ENCODE results near the gene SPIRE2. TPM values are rescaled to one million over a fixed set of nuclear protein-coding genes. Genes with fewer than 3 reads are reported as not detected.

SPIRE2 gene
- total RNA-seq, 1 donor from 2014 or later, result 1.2 TPM

- Histone ChIP-seq H3K27me3 (ENCODE audit: low read depth) (no peaks in the 10 kb centered on the region), H3K27ac (replicated peaks) (no peak overlapping the region), H3K36me3 (peaks cover 100% of the 10 kb centered on the region), H3K9me3 (replicated peaks) (no peaks in the 10 kb centered on the region), H3K4me1 (peaks cover 8% of the 10 kb centered on the region), H3K4me3 (no peak overlapping the region)
- intact Hi-C loops (cut with micrococcal nuclease), result no loop called here
- no peak for DNase-seq
- TF ChIP-seq CTCF (IDR thresholded peaks at IDR 0.05; ENCODE audit: borderline replicate concordance), result no peak
Observed at GRCh38 chr16:89890200-89890599, 61.9 kb downstream of the SPIRE2 start.

GRCh38 chr16:89890886-89891657 lies 62.8 kb downstream of the SPIRE2 start:
- Histone ChIP-seq H3K4me1 (peaks cover 8% of the 10 kb centered on the region), H3K36me3 (peaks cover 100% of the 10 kb centered on the region), H3K4me3 (no peak overlapping the region), H3K27me3 (ENCODE audit: low read depth) (no peaks in the 10 kb centered on the region), H3K27ac (replicated peaks) (no peak overlapping the region), H3K9me3 (replicated peaks) (no peaks in the 10 kb centered on the region)
- TF ChIP-seq CTCF (IDR thresholded peaks at IDR 0.05; ENCODE audit: borderline replicate concordance), result no peak
- intact Hi-C loops (cut with micrococcal nuclease), result no loop called here
- DNase-seq, result no peak

- H3K27me3 ChIP-seq (ENCODE audit: low read depth), result no peaks in the 10 kb centered on the region
- H3K4me1 ChIP-seq, result peaks cover 8% of the 10 kb centered on the region
- DNase-seq, result no peak
Observed at GRCh38 chr16:89892055-89892630, 63.9 kb downstream of the SPIRE2 start.

GRCh38 chr16:89892635-89893034 lies 64.4 kb downstream of the SPIRE2 start:
- peaks cover 100% of the 10 kb centered on the region for H3K36me3 ChIP-seq
- H3K4me3 ChIP-seq, result no peak overlapping the region
- H3K27ac ChIP-seq (replicated peaks), result no peak overlapping the region
- intact Hi-C loops (cut with micrococcal nuclease), result no loop called here
- DNase-seq, result no peak
- H3K9me3 ChIP-seq (replicated peaks), result no peaks in the 10 kb centered on the region
- TF ChIP-seq CTCF (IDR thresholded peaks at IDR 0.05; ENCODE audit: borderline replicate concordance), result no peak
- H3K27me3 ChIP-seq (ENCODE audit: low read depth), result no peaks in the 10 kb centered on the region
- peaks cover 8% of the 10 kb centered on the region for H3K4me1 ChIP-seq

More at GRCh38 chr16:89892055-89892630, 63.9 kb downstream of the SPIRE2 start:
- intact Hi-C loops (cut with micrococcal nuclease), result no loop called here
- no peak overlapping the region for H3K27ac ChIP-seq (replicated peaks)
- H3K36me3 ChIP-seq, result peaks cover 100% of the 10 kb centered on the region
- no peaks in the 10 kb centered on the region for H3K9me3 ChIP-seq (replicated peaks)
- H3K4me3 ChIP-seq, result no peak overlapping the region
- no peak for TF ChIP-seq CTCF (IDR thresholded peaks at IDR 0.05; ENCODE audit: borderline replicate concordance)

GRCh38 chr16:89893642-89894548 lies 65.6 kb downstream of the SPIRE2 start:
- H3K4me3 ChIP-seq, result no peak overlapping the region
- no peak for DNase-seq
- peaks cover 8% of the 10 kb centered on the region for H3K4me1 ChIP-seq
- TF ChIP-seq CTCF (IDR thresholded peaks at IDR 0.05; ENCODE audit: borderline replicate concordance), result no peak
- H3K36me3 ChIP-seq, result peaks cover 99% of the 10 kb centered on the region
- no peak overlapping the region for H3K27ac ChIP-seq (replicated peaks)
- no peaks in the 10 kb centered on the region for H3K9me3 ChIP-seq (replicated peaks)
- no peaks in the 10 kb centered on the region for H3K27me3 ChIP-seq (ENCODE audit: low read depth)
- intact Hi-C loops (cut with micrococcal nuclease), result no loop called here
